ENCODE data around the gene MAGI1.
A peak's percentile ranks its signal among the peaks of the same experiment; 100 is the strongest.

The MAGI1 gene

DNA sequence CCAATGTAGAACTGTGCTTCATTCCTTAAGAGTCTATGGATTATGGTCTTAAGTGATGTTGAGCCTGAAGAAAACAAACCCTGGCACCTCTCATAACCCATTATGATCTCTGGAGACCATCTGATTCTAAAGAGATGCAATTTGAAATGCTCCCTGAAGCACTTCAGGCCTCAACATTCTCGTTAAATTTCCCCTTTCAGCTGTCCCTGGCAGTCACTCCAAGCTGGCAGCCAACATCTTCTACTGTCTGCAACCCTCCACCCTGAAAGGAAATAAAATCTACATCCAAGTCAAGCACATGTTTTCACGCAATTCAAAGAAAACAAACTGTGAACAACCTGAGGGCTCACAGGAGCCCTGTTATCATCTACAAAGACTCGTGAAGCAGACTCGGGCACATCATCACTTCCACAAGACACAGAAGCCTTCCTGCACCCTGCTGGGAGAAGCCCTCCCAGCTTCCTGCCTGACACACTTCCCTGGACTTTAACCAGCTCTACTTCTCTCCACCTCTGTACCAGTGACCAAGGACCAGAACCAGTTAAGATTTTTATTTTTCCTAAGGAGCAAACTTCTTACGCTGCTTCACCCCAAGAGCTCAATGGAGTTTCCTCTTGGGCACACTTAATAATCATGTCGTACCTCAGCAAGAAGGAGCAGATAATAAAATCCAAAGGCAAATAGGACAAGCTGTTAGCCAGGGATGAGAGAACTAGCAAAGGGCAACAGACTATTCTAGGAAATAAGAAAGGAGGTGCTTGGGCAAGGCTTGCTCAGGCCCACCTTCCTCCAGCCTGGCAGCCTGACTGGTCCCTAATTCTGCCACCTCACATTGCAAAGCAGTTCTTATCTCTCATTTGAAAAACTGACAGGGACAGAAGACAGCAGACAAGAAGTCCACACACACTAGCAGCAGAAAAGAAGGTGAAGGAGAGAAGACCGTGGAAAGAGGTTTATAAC is 67.1 kb downstream of the MAGI1 start:
- DNase-seq: no peak

- no peak for DNase-seq
These were observed 69.7 kb downstream of the MAGI1 start for GRCh38 chr3:65968996-65969395.

DNA sequence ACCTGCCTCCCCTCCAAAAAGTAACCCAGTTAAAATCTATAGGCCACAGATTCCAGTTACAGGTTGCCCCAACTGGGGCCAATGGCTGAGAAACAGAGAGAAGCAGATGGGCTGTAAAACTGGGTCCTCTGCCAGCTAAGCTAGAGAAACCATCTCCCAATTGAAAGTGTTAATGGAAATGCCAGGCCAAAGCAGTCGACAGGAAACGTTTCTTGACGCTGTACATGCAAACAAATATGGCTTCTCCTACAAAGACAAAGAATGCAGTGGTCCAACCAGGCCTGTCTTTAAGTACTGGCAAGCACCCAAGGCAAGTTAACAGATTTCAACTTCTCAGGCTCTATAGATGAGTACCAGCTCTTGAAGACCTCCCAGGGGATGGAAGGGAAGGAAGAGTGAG is 71.3 kb downstream of the MAGI1 start:
- no peak for DNase-seq

DNA sequence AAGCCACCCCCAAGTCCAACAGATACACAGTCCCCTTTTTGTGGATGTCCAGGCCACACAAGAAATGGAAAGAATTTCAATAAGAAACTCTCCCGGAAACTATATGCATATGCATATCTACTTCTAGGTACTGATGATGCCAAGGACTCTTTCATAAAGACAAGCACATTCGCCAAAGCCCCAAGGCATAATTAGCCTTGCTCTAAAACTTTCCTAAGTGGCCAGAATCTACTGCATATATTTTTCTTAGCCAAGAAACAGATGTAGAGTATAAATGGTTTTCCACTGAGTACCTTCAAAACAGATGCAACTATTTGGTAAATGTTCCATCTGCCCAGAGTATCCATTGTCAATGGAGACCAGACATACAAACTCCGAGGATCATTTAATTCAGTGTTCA is 73.9 kb downstream of the MAGI1 start:
- DNase-seq: no peak

DNA sequence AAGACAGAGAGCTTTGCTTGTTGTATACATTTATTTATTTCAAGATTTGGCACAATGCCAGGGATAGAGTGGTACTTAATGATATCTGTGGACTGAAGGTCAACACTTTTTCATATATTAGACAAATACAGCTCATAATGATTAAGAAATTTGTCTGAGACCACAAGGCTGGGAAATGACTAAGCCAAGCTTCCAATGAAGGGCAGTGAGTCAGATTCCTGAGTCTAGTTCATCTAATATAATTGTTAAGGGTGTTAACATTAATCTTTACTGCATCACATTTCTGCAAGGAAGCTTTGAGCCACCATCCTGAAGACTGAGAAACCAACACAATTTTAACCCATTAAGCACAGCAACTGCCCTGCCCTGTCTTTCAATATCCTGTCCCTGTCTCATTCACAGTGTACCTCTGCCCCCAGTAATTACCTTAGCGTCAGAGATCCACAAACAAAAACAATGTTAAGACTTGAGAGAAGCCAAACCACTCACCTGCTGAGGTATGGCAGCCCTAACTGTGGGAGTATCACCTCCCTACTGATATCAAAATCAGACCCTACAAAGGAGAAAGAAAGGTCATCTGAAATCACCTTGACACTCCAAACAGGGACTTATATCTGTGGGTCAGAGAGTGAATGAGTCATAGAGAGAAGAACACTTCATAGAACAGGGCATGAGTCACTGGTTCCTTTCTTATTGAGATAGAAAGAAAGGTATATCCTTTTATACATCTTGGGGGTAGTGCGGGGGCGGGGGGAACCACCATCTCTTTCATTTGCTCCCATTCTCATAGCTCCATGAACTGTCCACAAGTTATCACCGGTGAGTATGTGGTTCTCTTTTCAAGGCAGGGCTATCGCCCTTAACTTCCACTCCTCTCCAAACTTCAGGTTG is 74.7 kb downstream of the MAGI1 start:
- DNase-seq: no peak

- DNase-seq: no peak
These were observed 77.0 kb downstream of the MAGI1 start for GRCh38 chr3:65961733-65962132.

DNA sequence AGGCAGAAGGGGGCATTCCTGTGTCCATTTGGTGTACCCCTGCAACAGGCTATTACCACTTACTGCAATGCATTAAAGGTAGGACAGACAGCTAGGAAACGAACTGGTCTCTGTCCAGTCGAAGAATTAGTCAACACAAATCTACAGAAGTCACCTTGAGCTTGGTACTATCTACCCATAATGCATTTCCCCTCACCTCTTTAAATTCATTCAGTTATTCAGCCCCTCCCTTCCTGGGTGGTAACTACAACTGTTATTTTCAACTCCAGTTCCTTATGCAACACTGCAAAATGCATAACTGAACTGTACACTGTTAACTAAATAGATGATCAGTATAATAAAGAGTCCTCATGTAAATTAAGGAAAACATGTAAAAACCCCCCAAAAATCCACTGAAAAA is 77.6 kb downstream of the MAGI1 start:
- DNase-seq: no peak

- no peak for DNase-seq
These were observed 78.6 kb downstream of the MAGI1 start for GRCh38 chr3:65960087-65960486.

- no peak for DNase-seq
These were observed 80.5 kb downstream of the MAGI1 start for GRCh38 chr3:65958216-65958615.

DNA sequence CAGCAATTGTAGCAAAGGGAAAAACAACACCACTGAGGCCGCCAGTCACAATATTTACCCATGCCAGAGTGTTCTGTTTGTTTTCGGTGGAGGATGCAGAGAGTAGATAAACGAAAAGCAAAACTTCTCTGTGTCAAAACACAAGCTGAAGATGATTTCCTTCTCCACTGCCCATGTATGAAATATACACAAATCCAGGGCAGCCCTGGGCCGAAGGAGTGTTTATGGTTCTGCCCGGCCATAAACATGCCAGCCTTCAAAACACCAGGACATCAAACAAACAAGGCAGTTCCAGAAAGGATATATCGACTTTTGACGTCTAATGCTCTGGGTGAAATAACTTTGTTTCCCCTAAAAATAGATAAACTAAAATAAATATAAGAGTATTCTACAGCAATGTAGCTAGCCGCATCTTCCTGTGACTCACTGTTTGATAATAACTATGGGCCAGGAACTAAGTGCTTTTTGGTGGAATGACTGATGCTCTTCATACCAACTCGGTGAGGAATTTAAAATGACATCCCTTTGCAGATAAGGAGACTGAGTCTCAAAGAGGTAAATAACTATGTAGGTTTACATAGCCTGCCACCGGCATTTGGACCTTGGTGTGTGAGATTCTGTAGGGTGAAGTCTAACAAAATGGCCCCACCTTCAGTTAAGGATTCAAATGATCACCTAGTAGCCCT is 82.8 kb downstream of the MAGI1 start:
- no peak for DNase-seq

DNA sequence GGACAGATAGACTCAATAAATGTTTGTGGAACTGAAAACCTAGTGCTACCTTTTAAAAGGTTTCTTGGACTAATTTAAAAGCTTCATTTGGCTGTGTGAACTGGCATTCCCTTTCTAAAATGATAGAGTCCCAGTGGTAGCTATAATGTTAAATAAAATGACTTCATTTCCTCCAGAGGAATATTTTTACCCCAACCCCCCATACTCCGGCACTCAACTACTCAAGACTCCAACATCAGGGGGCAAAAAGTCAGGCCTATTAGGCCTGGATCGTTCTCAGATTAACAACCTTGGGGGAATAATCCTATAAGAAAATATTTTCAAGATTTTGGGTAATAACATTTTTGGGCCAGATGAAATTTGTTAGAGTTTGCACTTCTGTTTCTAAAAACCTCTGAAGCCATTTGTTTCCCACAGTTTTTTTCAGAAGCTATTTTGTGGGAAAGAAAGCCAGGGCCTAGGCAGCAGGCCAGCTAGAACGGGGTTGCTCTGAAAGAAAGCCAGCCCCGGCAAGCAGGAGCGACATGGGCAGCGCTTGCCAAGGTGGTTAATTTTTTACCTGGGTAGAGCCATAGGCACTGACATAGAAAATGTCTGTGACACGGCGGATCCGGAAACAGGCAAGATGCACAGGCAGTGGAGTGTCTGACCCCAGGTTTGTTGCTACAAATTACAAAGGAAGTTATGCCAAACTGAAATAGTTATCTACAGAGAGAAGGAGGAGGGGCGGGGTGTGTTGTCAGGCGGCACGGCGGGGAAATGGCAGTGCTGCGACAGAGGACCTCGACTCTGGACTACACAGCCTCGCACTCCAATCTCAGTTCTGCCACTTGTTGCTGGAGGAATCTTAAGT is 84.6 kb downstream of the MAGI1 start:
- peak; percentile 44 for DNase-seq

DNA sequence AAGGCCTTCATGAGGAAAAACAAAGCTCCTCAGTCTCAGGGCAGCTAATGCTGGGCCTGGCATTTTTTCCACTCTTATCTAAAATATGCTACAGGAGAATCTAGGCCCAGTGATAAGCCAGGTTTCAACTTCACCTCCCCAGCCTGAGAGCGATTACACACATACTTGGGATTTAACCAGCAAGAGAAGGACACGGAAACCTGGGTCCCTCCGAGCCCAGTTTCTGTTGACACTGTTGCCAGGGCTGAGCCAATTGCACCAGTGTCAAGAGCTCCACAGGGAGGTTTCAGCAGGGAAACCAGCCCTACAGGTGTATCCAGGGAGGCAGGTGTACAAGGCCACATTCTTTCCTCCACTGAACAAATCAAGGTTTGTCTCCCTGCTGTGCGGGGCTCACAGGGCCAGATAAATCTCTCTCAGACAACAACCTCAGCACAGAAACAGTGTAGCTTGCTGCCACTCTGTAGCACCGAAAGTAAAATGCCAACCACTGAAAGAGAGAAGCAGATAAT is 85.4 kb downstream of the MAGI1 start:
- no peak for DNase-seq

DNA sequence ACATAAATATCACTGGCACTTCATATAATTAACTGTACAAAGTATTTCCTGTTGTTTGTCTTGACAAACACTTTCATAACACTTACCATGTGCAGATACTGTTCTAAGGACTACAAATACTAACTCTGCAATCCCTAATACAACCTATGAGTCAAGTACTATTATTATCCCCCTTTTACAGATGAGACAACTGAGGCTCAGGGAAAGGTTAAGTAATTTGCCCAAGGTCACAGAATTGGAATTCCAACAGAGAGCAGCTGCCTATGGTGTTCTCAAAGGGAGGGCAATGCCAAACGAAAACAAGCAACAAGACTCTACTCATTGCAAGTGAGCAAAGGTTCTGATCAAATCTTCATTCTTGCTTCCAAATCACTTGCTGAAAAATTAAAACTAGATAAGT is 85.9 kb downstream of the MAGI1 start:
- DNase-seq: no peak

- DNase-seq: no peak
These were observed 86.7 kb downstream of the MAGI1 start for GRCh38 chr3:65951836-65952505.

DNA sequence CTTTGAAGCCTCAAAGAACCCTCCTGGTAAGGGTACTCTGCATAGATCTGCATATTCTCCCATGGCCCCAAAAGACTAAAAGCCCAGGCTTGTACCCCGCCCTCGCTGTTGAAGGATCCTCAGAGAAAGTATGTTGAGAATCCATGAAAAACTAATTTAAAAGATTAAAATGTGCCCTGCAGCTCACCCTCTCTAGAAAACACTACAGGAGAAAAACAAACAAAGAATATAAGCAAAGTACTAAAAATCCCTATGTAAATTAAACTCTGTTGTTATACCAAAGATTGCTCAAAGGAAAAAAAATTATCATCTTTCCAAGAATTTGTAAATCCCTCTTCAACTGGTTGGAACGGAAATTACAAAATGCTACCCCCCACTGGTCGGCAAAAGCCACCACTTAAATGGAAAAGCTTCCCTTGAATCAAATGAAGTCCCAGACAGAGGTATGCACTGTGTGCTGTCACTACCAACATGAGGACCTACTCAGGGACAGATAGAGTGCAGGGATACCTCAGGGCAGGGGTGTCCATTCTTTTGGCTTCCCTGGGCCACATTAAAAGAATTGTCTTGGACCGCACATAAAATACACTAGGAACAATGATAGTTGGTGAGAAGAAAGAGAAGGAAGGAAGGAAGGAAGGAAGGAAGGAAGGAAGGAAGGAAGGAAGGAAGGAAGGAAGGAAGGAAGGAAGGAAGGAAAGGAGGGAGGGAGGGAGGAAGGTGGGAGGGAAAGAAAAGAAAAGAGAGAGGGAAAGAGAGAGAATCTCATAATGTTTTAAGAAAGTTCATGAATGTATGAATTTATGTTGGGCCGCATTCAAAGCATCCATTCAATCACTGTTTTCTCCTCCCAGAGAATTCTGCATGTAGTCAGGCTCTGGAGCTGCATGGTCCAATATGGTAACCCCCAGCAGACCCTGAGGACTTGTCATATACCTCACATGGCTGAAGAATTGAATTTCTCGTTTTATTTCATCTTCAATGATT is 88.1 kb downstream of the MAGI1 start:
- no peak for DNase-seq

DNA sequence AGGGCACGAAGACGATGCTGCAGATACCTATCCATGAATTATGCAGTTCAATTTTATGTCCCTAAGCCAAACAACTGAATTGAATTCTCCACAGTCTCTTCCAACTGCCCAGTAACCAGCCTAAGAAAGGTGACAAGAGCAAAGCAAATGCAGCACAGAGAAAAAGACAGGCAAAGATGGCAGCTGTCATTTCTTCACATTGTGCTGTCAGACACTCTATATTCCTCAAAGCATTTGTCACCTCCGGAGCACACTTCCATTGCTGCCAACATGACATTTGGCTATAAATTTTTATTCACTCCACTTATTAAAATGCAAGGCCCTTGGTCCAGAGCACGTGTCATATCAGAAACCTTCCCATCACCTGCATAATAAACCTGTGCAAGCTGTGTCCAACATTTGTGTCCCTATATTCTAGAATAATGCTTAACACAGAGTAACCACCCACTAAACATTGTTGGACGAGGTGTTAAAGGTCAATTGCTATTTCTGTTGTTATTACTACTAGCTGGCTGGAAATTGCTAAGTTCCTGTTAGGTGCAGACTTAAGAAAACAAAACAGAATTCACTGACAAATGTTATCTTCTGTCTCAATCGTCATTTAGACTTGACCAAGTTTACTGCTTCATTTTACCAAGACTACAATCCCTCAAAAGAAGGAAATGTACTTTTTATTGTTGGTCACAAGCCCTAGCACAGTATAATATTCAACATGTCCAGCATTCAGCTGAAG is 89.7 kb downstream of the MAGI1 start:
- DNase-seq: no peak

DNA sequence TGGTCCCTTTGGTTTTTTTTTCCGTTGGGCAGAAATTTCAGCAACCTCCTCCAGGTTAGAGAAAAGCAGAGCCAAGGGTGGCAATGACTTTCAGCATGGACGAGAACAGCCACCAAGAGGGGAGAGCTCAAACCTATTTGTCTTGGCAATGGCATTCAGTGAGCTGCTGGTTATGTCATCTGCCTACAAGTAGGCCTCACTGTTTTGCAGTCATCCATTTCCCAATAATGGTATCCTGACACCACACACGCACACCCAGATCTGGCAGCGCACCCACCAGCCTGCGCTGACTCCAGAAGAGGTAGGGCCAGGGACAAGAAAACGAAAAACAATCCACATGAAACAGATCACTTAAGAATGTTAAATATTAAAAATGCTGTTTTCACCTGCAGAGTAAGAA is 92.3 kb downstream of the MAGI1 start:
- DNase-seq: no peak

- no peak for DNase-seq
These were observed 92.8 kb downstream of the MAGI1 start for GRCh38 chr3:65945953-65946352.

DNA sequence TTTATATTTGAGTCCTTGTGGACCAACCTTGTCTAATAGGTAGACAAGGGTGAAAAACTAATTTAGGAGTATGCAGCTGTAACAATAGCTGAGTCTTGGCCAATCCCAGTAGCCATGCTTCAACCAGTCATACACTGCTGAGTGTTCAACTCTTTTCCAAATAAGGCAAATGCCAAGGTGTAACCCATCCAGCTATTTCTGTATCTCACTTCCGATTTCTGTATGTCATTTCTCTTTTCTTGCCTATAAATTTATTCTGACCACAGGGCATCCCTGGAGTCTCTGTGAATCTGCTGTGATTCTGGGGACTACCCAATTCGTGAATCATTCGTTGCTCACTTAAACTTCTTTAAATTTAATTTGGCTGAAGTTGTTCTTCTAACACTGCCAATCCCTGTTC is 93.2 kb downstream of the MAGI1 start:
- DNase-seq: no peak

Data from midbrain (tissue), 1 donor.